Head of caudate nucleus (tissue), 42 donors: Measurements from ENCODE around the gene TTLL11.
A peak's percentile ranks its signal among the peaks of the same experiment; 100 is the strongest.

Source experiments
- DNase-seq, 42 donors: peaks; one replicate each; pipeline versions ENCODE4 v3.0.0 to v3.0.0-alpha.2; 2020 to 2021; ENCODE audit warnings: mixed read lengths in 7 of 42
- intact Hi-C: fragments of 100-400 bp; cut with DNase I; formaldehyde crosslinking; loops from one replicate; pipeline ENCODE4 v1.15.0; 2022

Gene TTLL11

GRCh38 chr9:121887553-121888437, 205.3 kb downstream of the TTLL11 start:
- intact Hi-C loops, result loop anchor here (10.0 kb wide), 1 partner anchor 97 kb away; no protein-coding TSS in a partner anchor
- DNase-seq, result no peak

GRCh38 chr9:121886759-121887485, 206.2 kb downstream of the TTLL11 start:
- DNase-seq, result peak in 1 of 42 donors; percentile 9
- intact Hi-C loops, result loop anchor here (10.0 kb wide), 1 partner anchor 98 kb away; no protein-coding TSS in a partner anchor

GRCh38 chr9:121885345-121885901, 207.7 kb downstream of the TTLL11 start:
- intact Hi-C loops, result loop anchor here (10.0 kb wide), 1 partner anchor 99 kb away; no protein-coding TSS in a partner anchor
- DNase-seq, result peak in 1 of 42 donors; percentile 1

- intact Hi-C loops, result loop anchor here (10.0 kb wide), 1 partner anchor 101 kb away; no protein-coding TSS in a partner anchor
- peak in 33 of 42 donors; percentile 9 to 76 (median 49) for DNase-seq
Observed at GRCh38 chr9:121884057-121884541, 209.0 kb downstream of the TTLL11 start.

- DNase-seq, result peak in 3 of 42 donors; percentile 12 to 50 (median 44)
- intact Hi-C loops, result loop anchor here (10.0 kb wide), 1 partner anchor 101 kb away; no protein-coding TSS in a partner anchor
Observed at GRCh38 chr9:121883281-121884056, 209.6 kb downstream of the TTLL11 start.

- intact Hi-C loops, result loop anchor here (10.0 kb wide), 1 partner anchor 103 kb away; no protein-coding TSS in a partner anchor
- peak in 2 of 42 donors; percentile 9 to 34 for DNase-seq
Observed at GRCh38 chr9:121881920-121882500, 211.1 kb downstream of the TTLL11 start.

- peak in 2 of 42 donors; percentile 10 to 22 for DNase-seq
- intact Hi-C loops, result loop anchor here (10.0 kb wide), 1 partner anchor 104 kb away; no protein-coding TSS in a partner anchor
Observed at GRCh38 chr9:121880343-121880898, 212.7 kb downstream of the TTLL11 start.

- peak in 1 of 42 donors; percentile 8 for DNase-seq
- intact Hi-C loops, result no loop called here
Observed at GRCh38 chr9:121878271-121878822, 214.8 kb downstream of the TTLL11 start.

- intact Hi-C loops, result no loop called here
Observed at GRCh38 chr9:121876658-121877271, 216.3 kb downstream of the TTLL11 start.

GRCh38 chr9:121876255-121876654, 216.9 kb downstream of the TTLL11 start:
- DNase-seq, result peak in 2 of 42 donors; percentile 10 to 14
- intact Hi-C loops, result no loop called here

More at GRCh38 chr9:121876658-121877271, 216.3 kb downstream of the TTLL11 start:
- DNase-seq, result peak in 1 of 42 donors; percentile 26

- peak in 2 of 42 donors; percentile 9 to 16 for DNase-seq
- intact Hi-C loops, result no loop called here
Observed at GRCh38 chr9:121874524-121874923, 218.6 kb downstream of the TTLL11 start.

- intact Hi-C loops, result no loop called here
- DNase-seq, result peak in 4 of 42 donors; percentile 12 to 56 (median 33)
Observed at GRCh38 chr9:121871431-121872025, 221.6 kb downstream of the TTLL11 start.

- intact Hi-C loops, result no loop called here
- peak in 6 of 42 donors; percentile 2 to 25 (median 12) for DNase-seq
Observed at GRCh38 chr9:121870271-121870670, 222.8 kb downstream of the TTLL11 start.

GRCh38 chr9:121868626-121869025, 224.5 kb downstream of the TTLL11 start:
- intact Hi-C loops, result no loop called here
- DNase-seq, result peak in 3 of 42 donors; percentile 0 to 2 (median 1)

GRCh38 chr9:121866927-121867326, 226.2 kb downstream of the TTLL11 start:
- no peak for DNase-seq
- intact Hi-C loops, result no loop called here

- intact Hi-C loops, result no loop called here
- DNase-seq, result peak in 10 of 42 donors; percentile 16 to 69 (median 46)
Observed at GRCh38 chr9:121865884-121866283, 227.2 kb downstream of the TTLL11 start.
